ENCODE data around the gene PDCD10.

- TF ChIP-seq, protein P1, sequence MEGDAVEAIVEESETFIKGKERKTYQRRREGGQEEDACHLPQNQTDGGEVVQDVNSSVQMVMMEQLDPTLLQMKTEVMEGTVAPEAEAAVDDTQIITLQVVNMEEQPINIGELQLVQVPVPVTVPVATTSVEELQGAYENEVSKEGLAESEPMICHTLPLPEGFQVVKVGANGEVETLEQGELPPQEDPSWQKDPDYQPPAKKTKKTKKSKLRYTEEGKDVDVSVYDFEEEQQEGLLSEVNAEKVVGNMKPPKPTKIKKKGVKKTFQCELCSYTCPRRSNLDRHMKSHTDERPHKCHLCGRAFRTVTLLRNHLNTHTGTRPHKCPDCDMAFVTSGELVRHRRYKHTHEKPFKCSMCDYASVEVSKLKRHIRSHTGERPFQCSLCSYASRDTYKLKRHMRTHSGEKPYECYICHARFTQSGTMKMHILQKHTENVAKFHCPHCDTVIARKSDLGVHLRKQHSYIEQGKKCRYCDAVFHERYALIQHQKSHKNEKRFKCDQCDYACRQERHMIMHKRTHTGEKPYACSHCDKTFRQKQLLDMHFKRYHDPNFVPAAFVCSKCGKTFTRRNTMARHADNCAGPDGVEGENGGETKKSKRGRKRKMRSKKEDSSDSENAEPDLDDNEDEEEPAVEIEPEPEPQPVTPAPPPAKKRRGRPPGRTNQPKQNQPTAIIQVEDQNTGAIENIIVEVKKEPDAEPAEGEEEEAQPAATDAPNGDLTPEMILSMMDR (IDR thresholded peaks at IDR 0.05): no peak
- no peak for TF ChIP-seq POLR2A (IDR thresholded peaks at IDR 0.05; ENCODE audit: low read depth)
- TF ChIP-seq EP300 (IDR thresholded peaks at IDR 0.05): no peak
Observed at GRCh38 chr3:167700046-167700445, 34.6 kb downstream of the PDCD10 start.
